Measurements from ENCODE around the gene RTP1. TPM values are rescaled to one million over a fixed set of nuclear protein-coding genes. Genes with fewer than 3 reads are reported as not detected.

The RTP1 gene
- total and polyA plus RNA-seq, 9 donors = 0.08 TPM; not detected in 8

- no peak overlapping the region for H3K27ac ChIP-seq
- intact Hi-C loops (cut with DNase I) = loop anchor here in 2 of 4 donors (10.0 kb wide), 2 partner anchors 87 to 447 kb away; partner anchors contain the start of gene SST (in 1 of the 2)
- H3K4me1 ChIP-seq (ENCODE audit: insufficient read depth) = no peaks in the 10 kb centered on the region
- H3K4me3 ChIP-seq = no peak overlapping the region
- no peaks in the 10 kb centered on the region for H3K9me3 ChIP-seq
- TF ChIP-seq POLR2A (IDR thresholded peaks at IDR 0.05) (no peak), CTCF (IDR thresholded peaks at IDR 0.05) (no peak), EP300 (IDR thresholded peaks at IDR 0.05) (no peak)
- no peaks in the 10 kb centered on the region for H3K36me3 ChIP-seq
- WGBS, 3 donors = 76 to 85% (median 85%) methylated on average over 7 of the region's 7 CpGs
- H3K27me3 ChIP-seq = no peaks in the 10 kb centered on the region
- DNase-seq = no peak
Observed at GRCh38 chr3:187227658-187228258, 30.5 kb downstream of the RTP1 start.

- intact Hi-C loops (cut with DNase I) = loop anchor here in 2 of 4 donors (10.0 kb wide), 2 partner anchors 86 to 446 kb away; partner anchors contain the start of gene SST (in 1 of the 2)
- 80 to 93% (median 86%) methylated on average over 2 of the region's 2 CpGs for WGBS, 3 donors
Observed at GRCh38 chr3:187228740-187229139, 31.5 kb downstream of the RTP1 start.

GRCh38 chr3:187230011-187230410 lies 32.7 kb downstream of the RTP1 start:
- no peaks in the 10 kb centered on the region for H3K36me3 ChIP-seq
- H3K27ac ChIP-seq = no peak overlapping the region
- no peaks in the 10 kb centered on the region for H3K27me3 ChIP-seq
- intact Hi-C loops (cut with DNase I) = no loop called here
- no peak for DNase-seq
- TF ChIP-seq POLR2A (IDR thresholded peaks at IDR 0.05) (no peak), EP300 (IDR thresholded peaks at IDR 0.05) (no peak), CTCF (IDR thresholded peaks at IDR 0.05) (no peak)
- no peaks in the 10 kb centered on the region for H3K4me1 ChIP-seq (ENCODE audit: insufficient read depth)
- 93 to 97% (median 94%) methylated on average over 1 of the region's 1 CpG for WGBS, 3 donors
- H3K9me3 ChIP-seq = no peaks in the 10 kb centered on the region
- H3K4me3 ChIP-seq = no peak overlapping the region

More at GRCh38 chr3:187228740-187229139, 31.5 kb downstream of the RTP1 start:
- H3K36me3 ChIP-seq = no peaks in the 10 kb centered on the region
- H3K9me3 ChIP-seq = no peaks in the 10 kb centered on the region
- H3K27ac ChIP-seq = no peak overlapping the region
- H3K4me1 ChIP-seq (ENCODE audit: insufficient read depth) = no peaks in the 10 kb centered on the region
- DNase-seq = no peak
- H3K27me3 ChIP-seq = no peaks in the 10 kb centered on the region
- TF ChIP-seq EP300 (IDR thresholded peaks at IDR 0.05) (no peak), CTCF (IDR thresholded peaks at IDR 0.05) (no peak), POLR2A (IDR thresholded peaks at IDR 0.05) (no peak)
- H3K4me3 ChIP-seq = no peak overlapping the region

GRCh38 chr3:187236962-187237361 lies 39.7 kb downstream of the RTP1 start:
- intact Hi-C loops (cut with DNase I) = no loop called here
- Histone ChIP-seq H3K4me3 (no peak overlapping the region), H3K27ac (no peak overlapping the region), H3K36me3 (no peaks in the 10 kb centered on the region), H3K4me1 (ENCODE audit: insufficient read depth) (no peaks in the 10 kb centered on the region), H3K9me3 (no peaks in the 10 kb centered on the region), H3K27me3 (no peaks in the 10 kb centered on the region)
- DNase-seq = no peak
- no peak for TF ChIP-seq EP300 (IDR thresholded peaks at IDR 0.05)
- no peak for TF ChIP-seq CTCF (IDR thresholded peaks at IDR 0.05)
- TF ChIP-seq POLR2A (IDR thresholded peaks at IDR 0.05) = no peak
- WGBS, 3 donors = 86 to 100% (median 98%) methylated on average over 1 of the region's 1 CpG
